C4-2B (cell line): ENCODE data around the gene FPR1.

Source experiments
- H3K27ac ChIP-seq: fragments of 450-650 bp; 2 replicates; pipeline ENCODE4 v1.5.1; 2017
- CTCF ChIP-seq: fragments of 450-650 bp; conservative IDR thresholded peaks from 2 replicates; pipeline ENCODE4 v1.5.1; 2017; ENCODE audit warnings: mild to moderate bottlenecking
- ZFX ChIP-seq: fragments of 450-650 bp; IDR thresholded peaks from 2 replicates; pipeline ENCODE4 v1.6.1; 2017

FPR1 gene

DNA sequence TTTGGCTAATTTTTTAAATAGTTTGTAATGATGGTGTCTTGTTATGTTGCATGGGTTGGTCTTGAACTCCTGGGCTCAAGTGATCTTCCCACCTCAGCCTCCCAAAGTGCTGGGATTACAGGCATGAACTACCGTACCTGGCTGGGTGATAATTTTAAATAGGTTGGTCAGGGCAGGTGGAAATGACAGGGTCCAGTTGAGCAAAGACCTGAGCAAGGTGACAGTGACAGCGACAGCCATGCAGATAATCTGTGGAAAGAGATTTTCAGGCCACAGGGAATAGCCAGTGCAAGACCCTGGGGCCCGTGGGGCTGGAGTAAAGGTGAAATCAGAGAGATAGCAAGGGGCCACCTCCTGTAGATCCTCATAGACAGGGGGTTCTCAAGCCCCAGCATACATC lies 55.1 kb downstream of the FPR1 start:
- TF ChIP-seq ZFX (no peak), CTCF (no peak)
- H3K27ac ChIP-seq: no peak overlapping the region
